HepG2 (cell line): Measurements from ENCODE around the gene WWTR1. TPM values are rescaled to one million over a fixed set of nuclear protein-coding genes. Genes with fewer than 3 reads are reported as not detected.
A peak's percentile ranks its signal among the peaks of the same experiment; 100 is the strongest.

ENCODE experiments used
- CBX2 ChIP-seq, 2 experiments: fragments of 200-600 bp in 1 of 2; sonication (generic); formaldehyde crosslinking in 1 of 2; IDR thresholded peaks; 2 replicates each; pipeline versions ENCODE4 v1.7.0 to v1.8.1; 2018 to 2022; ENCODE audit warnings: low read depth in 2 of 2, low read length in 1 of 2, mild to moderate bottlenecking in 1 of 2, missing genetic modification reagents in 1 of 2
- FOXK1 ChIP-seq: sonication (generic); formaldehyde crosslinking; IDR thresholded peaks from 2 replicates; pipeline ENCODE4 v1.4.0; 2020; ENCODE audit warnings: low read depth, missing genetic modification reagents, borderline replicate concordance
- GATA4 ChIP-seq: sonication (generic); IDR thresholded peaks from 2 replicates; pipeline ENCODE4 v1.6.1; 2016; ENCODE audit warnings: antibody characterized with exemption, low read depth, borderline replicate concordance
- HOXA5 ChIP-seq: sonication (generic); formaldehyde crosslinking; IDR thresholded peaks from 2 replicates; pipeline ENCODE4 v1.4.0; 2020; ENCODE audit warnings: missing genetic modification reagents
- MAFF ChIP-seq: IDR thresholded peaks from 2 replicates; pipeline ENCODE4 v1.6.1; 2011; ENCODE audit warnings: low read depth, low read length, improper control_type of control experiment
- NFATC3 ChIP-seq: sonication (generic); formaldehyde crosslinking; IDR thresholded peaks from 2 replicates; pipeline ENCODE4 v1.5.1; 2020; ENCODE audit warnings: mild to moderate bottlenecking, missing genetic modification reagents
- NFYB ChIP-seq: sonication (generic); formaldehyde crosslinking; IDR thresholded peaks from 2 replicates; pipeline ENCODE4 v1.4.0; 2020; ENCODE audit warnings: missing genetic modification reagents
- PAWR ChIP-seq: sonication (generic); formaldehyde crosslinking; IDR thresholded peaks from 2 replicates; pipeline ENCODE4 v1.4.0; 2020; ENCODE audit warnings: missing genetic modification reagents, mild to moderate bottlenecking, borderline replicate concordance
- SRSF4 ChIP-seq: fragments of 200-400 bp; formaldehyde crosslinking; IDR thresholded peaks from one replicate; pipeline ENCODE4 v1.6.1; 2018; ENCODE audit warnings: mild to moderate bottlenecking, low read depth, low read length, moderate library complexity; ENCODE audit not compliant: poor library complexity, severe bottlenecking
- ZBTB38 ChIP-seq: sonication (generic); formaldehyde crosslinking; IDR thresholded peaks from 2 replicates; pipeline ENCODE4 v1.5.1; 2020; ENCODE audit warnings: mild to moderate bottlenecking, missing genetic modification reagents
- ZC3H13 ChIP-seq: sonication (generic); formaldehyde crosslinking; IDR thresholded peaks from 2 replicates; pipeline ENCODE4 v1.8.1; 2023; ENCODE audit warnings: mild to moderate bottlenecking, missing genetic modification reagents, moderate library complexity
- ZNF34 ChIP-seq: sonication (generic); formaldehyde crosslinking; IDR thresholded peaks from 2 replicates; pipeline ENCODE4 v1.4.0; 2020; ENCODE audit warnings: mild to moderate bottlenecking, missing genetic modification reagents, borderline replicate concordance
- ZNF670 ChIP-seq: sonication (generic); formaldehyde crosslinking; IDR thresholded peaks from 2 replicates; pipeline ENCODE4 v1.8.0; 2022; ENCODE audit warnings: mild to moderate bottlenecking, missing genetic modification reagents, borderline replicate concordance
- ZNF777 ChIP-seq: sonication (generic); formaldehyde crosslinking; IDR thresholded peaks from 2 replicates; pipeline ENCODE4 v1.4.0; 2020; ENCODE audit warnings: missing genetic modification reagents
- ZSCAN20 ChIP-seq: sonication (generic); formaldehyde crosslinking; IDR thresholded peaks from 2 replicates; pipeline ENCODE4 v1.4.0; 2020; ENCODE audit warnings: missing genetic modification reagents, mild to moderate bottlenecking, borderline replicate concordance
- polyA plus RNA-seq, 8 experiments: library from polyadenylated mRNA; depleted of rRNA in 3 of 8; stranded (reverse) in 7 of 8; unstranded in 1 of 8; fragments of >200 nt; fragmentation: Illumina TruSeq in 4 of 8; extraction: Trizol in 4 of 8; gene quantifications; 2 replicates each; pipeline versions ENCODE4 v1.2.1 to v1.2.3, GENCODE V29; 2011 to 2016; ENCODE audit warnings: low read depth in 4 of 8, missing spikeins in 1 of 8, mixed read lengths in 1 of 8; ENCODE audit not compliant: insufficient read depth in 1 of 8
- total RNA-seq, 5 experiments: library from RNA; depleted of rRNA; stranded (reverse); fragments of >200 nt; fragmentation: Illumina TruSeq; extraction: Trizol; gene quantifications; 2 replicates each; pipeline ENCODE4 v1.2.3, GENCODE V29; 2016; ENCODE audit warnings: low read depth in 1 of 5
- TF ChIP-seq, protein P1 (sequence below): sonication (generic); formaldehyde crosslinking; IDR thresholded peaks from 2 replicates; pipeline ENCODE4 v1.4.0; 2020; ENCODE audit warnings: missing genetic modification reagents
- TF ChIP-seq, protein P2 (sequence below): sonication (generic); formaldehyde crosslinking; IDR thresholded peaks from 2 replicates; pipeline ENCODE4 v1.4.0; 2020; ENCODE audit warnings: mild to moderate bottlenecking, missing genetic modification reagents
- TF ChIP-seq, protein P3 (sequence below): sonication (generic); formaldehyde crosslinking; IDR thresholded peaks from 2 replicates; pipeline ENCODE4 v1.4.0; 2020; ENCODE audit warnings: missing genetic modification reagents
- TF ChIP-seq, protein P4 (sequence below): sonication (generic); formaldehyde crosslinking; IDR thresholded peaks from 2 replicates; pipeline ENCODE4 v1.4.0; 2020; ENCODE audit warnings: missing genetic modification reagents
- TF ChIP-seq, protein P5 (sequence below): sonication (generic); formaldehyde crosslinking; IDR thresholded peaks from 2 replicates; pipeline ENCODE4 v1.8.0; 2022; ENCODE audit warnings: mild to moderate bottlenecking, missing genetic modification reagents, moderate library complexity

WWTR1 gene
- total and polyA plus RNA-seq, 2 of the 13 experiments (the other 11 are each of a cell fraction or from before 2014, with no cell fraction given) = 19.7 to 139 TPM

DNA sequence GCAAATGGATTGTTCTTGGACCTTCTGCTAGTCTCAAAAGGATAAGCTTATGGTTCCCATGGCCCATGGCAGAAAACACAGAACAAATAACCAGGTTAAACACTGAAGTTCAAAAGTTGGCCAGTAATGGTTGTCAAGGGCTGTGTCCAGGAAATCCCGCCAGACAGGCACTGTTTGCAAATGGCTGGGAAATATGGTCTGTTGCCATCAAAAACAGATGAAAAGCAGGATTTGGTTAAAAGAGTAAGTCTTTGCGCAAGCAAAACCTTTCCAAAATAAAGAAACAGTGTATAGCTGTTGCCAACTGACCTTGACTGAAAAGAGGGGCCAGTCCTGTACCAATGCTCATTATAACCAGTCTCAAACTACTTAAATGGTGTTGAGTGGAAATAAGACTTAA, 58.6 kb downstream of the WWTR1 start (continued):
- TF ChIP-seq HOXA5 (CRISPR knock-in tag) = no peak
- no peak for TF ChIP-seq ZNF670
- TF ChIP-seq GATA4 = peak; percentile 23; the same call in 1 of the 2 replicates
- no peak for TF ChIP-seq NFYB (CRISPR knock-in tag)
- TF ChIP-seq NFATC3 (CRISPR knock-in tag) = no peak
- no peak for TF ChIP-seq CBX2 (IDR thresholded peaks at IDR 0.05; ENCODE audit: low read depth, low read length)
- TF ChIP-seq CBX2 (CRISPR knock-in tag; IDR thresholded peaks at IDR 0.05; ENCODE audit: low read depth) = no peak
- TF ChIP-seq, protein P1, sequence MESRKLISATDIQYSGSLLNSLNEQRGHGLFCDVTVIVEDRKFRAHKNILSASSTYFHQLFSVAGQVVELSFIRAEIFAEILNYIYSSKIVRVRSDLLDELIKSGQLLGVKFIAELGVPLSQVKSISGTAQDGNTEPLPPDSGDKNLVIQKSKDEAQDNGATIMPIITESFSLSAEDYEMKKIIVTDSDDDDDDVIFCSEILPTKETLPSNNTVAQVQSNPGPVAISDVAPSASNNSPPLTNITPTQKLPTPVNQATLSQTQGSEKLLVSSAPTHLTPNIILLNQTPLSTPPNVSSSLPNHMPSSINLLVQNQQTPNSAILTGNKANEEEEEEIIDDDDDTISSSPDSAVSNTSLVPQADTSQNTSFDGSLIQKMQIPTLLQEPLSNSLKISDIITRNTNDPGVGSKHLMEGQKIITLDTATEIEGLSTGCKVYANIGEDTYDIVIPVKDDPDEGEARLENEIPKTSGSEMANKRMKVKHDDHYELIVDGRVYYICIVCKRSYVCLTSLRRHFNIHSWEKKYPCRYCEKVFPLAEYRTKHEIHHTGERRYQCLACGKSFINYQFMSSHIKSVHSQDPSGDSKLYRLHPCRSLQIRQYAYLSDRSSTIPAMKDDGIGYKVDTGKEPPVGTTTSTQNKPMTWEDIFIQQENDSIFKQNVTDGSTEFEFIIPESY (CRISPR knock-in tag) = peak; percentile 99
- TF ChIP-seq, protein P2, sequence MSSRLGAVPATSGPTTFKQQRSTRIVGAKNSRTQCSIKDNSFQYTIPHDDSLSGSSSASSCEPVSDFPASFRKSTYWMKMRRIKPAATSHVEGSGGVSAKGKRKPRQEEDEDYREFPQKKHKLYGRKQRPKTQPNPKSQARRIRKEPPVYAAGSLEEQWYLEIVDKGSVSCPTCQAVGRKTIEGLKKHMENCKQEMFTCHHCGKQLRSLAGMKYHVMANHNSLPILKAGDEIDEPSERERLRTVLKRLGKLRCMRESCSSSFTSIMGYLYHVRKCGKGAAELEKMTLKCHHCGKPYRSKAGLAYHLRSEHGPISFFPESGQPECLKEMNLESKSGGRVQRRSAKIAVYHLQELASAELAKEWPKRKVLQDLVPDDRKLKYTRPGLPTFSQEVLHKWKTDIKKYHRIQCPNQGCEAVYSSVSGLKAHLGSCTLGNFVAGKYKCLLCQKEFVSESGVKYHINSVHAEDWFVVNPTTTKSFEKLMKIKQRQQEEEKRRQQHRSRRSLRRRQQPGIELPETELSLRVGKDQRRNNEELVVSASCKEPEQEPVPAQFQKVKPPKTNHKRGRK (CRISPR knock-in tag) = no peak
- TF ChIP-seq ZC3H13 (CRISPR knock-in tag) = no peak
- TF ChIP-seq ZBTB38 = no peak
- no peak for TF ChIP-seq SRSF4
- TF ChIP-seq PAWR (CRISPR knock-in tag) = no peak
- TF ChIP-seq, protein P3, sequence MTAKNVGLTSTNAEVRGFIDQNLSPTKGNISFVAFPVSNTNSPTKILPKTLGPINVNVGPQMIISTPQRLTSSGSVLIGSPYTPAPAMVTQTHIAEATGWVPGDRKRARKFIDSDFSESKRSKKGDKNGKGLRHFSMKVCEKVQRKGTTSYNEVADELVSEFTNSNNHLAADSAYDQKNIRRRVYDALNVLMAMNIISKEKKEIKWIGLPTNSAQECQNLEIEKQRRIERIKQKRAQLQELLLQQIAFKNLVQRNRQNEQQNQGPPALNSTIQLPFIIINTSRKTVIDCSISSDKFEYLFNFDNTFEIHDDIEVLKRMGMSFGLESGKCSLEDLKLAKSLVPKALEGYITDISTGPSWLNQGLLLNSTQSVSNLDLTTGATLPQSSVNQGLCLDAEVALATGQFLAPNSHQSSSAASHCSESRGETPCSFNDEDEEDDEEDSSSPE (CRISPR knock-in tag) = no peak
- no peak for TF ChIP-seq FOXK1 (CRISPR knock-in tag)
- TF ChIP-seq ZNF777 (CRISPR knock-in tag) = no peak
- TF ChIP-seq ZNF34 (CRISPR knock-in tag) = no peak
- TF ChIP-seq ZSCAN20 (CRISPR knock-in tag) = no peak
- TF ChIP-seq, protein P4, sequence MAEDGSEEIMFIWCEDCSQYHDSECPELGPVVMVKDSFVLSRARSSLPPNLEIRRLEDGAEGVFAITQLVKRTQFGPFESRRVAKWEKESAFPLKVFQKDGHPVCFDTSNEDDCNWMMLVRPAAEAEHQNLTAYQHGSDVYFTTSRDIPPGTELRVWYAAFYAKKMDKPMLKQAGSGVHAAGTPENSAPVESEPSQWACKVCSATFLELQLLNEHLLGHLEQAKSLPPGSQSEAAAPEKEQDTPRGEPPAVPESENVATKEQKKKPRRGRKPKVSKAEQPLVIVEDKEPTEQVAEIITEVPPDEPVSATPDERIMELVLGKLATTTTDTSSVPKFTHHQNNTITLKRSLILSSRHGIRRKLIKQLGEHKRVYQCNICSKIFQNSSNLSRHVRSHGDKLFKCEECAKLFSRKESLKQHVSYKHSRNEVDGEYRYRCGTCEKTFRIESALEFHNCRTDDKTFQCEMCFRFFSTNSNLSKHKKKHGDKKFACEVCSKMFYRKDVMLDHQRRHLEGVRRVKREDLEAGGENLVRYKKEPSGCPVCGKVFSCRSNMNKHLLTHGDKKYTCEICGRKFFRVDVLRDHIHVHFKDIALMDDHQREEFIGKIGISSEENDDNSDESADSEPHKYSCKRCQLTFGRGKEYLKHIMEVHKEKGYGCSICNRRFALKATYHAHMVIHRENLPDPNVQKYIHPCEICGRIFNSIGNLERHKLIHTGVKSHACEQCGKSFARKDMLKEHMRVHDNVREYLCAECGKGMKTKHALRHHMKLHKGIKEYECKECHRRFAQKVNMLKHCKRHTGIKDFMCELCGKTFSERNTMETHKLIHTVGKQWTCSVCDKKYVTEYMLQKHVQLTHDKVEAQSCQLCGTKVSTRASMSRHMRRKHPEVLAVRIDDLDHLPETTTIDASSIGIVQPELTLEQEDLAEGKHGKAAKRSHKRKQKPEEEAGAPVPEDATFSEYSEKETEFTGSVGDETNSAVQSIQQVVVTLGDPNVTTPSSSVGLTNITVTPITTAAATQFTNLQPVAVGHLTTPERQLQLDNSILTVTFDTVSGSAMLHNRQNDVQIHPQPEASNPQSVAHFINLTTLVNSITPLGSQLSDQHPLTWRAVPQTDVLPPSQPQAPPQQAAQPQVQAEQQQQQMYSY (CRISPR knock-in tag) = no peak
- TF ChIP-seq MAFF = no peak
- TF ChIP-seq, protein P5, sequence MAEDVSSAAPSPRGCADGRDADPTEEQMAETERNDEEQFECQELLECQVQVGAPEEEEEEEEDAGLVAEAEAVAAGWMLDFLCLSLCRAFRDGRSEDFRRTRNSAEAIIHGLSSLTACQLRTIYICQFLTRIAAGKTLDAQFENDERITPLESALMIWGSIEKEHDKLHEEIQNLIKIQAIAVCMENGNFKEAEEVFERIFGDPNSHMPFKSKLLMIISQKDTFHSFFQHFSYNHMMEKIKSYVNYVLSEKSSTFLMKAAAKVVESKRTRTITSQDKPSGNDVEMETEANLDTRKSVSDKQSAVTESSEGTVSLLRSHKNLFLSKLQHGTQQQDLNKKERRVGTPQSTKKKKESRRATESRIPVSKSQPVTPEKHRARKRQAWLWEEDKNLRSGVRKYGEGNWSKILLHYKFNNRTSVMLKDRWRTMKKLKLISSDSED (CRISPR knock-in tag) = no peak
